Bronchus fibroblast of lung (primary cell): ENCODE measurements around the gene ABL2. TPM values are rescaled to one million over a fixed set of nuclear protein-coding genes. Genes with fewer than 3 reads are reported as not detected.

ENCODE experiments used
- total RNA-seq: library from RNA; depleted of rRNA; stranded (reverse); fragments of >200 nt; gene quantifications from 2 replicates; pipeline ENCODE4 v1.2.3, GENCODE V29; 2015

The ABL2 gene
- 10.3 and 11.9 TPM in 2 replicates for total RNA-seq

GRCh38 chr1:179229214-179230140, at the start of gene ABL2:
Gene ABL2, minus strand, starts transcription at chr1:179229677. Its CDS starts 280 bp downstream, at chr1:179229397.

GRCh38 chr1:179081687-179082332, 147.7 kb downstream of the ABL2 start, which contains the start of gene TOR3A:
Gene TOR3A, plus strand, starts transcription at chr1:179082070. Its CDS starts 59 bp downstream, at chr1:179082129.

Other genes with a start within 250 kb of the ABL2 start
- gene FAM20B, start 203.8 kb downstream of the ABL2 start, total RNA-seq, result 23.6 and 25.2 TPM in 2 replicates
- 41.6 and 55.6 TPM in 2 replicates for gene TOR3A, start 147.6 kb downstream of the ABL2 start, total RNA-seq
- 10.3 and 11.1 TPM in 2 replicates for gene SOAT1, start 64.1 kb upstream of the ABL2 start, total RNA-seq
- 0.30 TPM in 1 of 2 replicates, not detected in the other for gene AXDND1, start 136.3 kb upstream of the ABL2 start, total RNA-seq